Gastroesophageal sphincter (tissue), 4 donors: ENCODE data around the gene DACT1. TPM values are rescaled to one million over a fixed set of nuclear protein-coding genes. Genes with fewer than 3 reads are reported as not detected.

Experiments
- ATAC-seq: fragments of 150-250 bp; one replicate; pipeline ENCODE4 v1.9.1; 2016; ENCODE audit warnings: mild to moderate bottlenecking, moderate library complexity
- H3K27ac ChIP-seq, 4 donors: fragments of 200-600 bp; sonication (generic) in 3 of 4; 1 replicate in 3 of 4; 2 replicates in 1 of 4; pipeline ENCODE4 v1.5.1; 2016 to 2019
- H3K27me3 ChIP-seq: fragments of 200-600 bp; sonication (generic); one replicate; pipeline ENCODE4 v1.5.1; 2019
- H3K36me3 ChIP-seq, 2 donors: fragments of 200-600 bp; sonication (generic); one replicate each; pipeline ENCODE4 v1.5.1; 2019; ENCODE audit warnings: control low read depth in 1 of 2
- H3K4me1 ChIP-seq, 3 donors: fragments of 200-600 bp; sonication (generic); 1 replicate in 2 of 3; 2 replicates in 1 of 3; pipeline ENCODE4 v1.5.1; 2016 to 2019; ENCODE audit warnings: control low read depth in 2 of 3
- H3K4me3 ChIP-seq, 2 donors: fragments of 200-600 bp; sonication (generic); one replicate each; pipeline ENCODE4 v1.5.1; 2019; ENCODE audit warnings: mild to moderate bottlenecking in 1 of 2, moderate library complexity in 1 of 2
- H3K9me3 ChIP-seq, 3 donors: fragments of 200-600 bp; sonication (generic); one replicate each; pipeline ENCODE4 v1.5.1; 2017 to 2019; ENCODE audit warnings: control low read depth in 2 of 3
- CTCF ChIP-seq, 4 experiments: fragments of 200-600 bp in 2 of 4; fragments of 450-650 bp in 2 of 4; sonication (generic) in 1 of 4; IDR thresholded peaks; one replicate each; pipeline ENCODE4 v1.5.1; 2017 to 2019; ENCODE audit warnings: antibody characterized with exemption in 4 of 4, mild to moderate bottlenecking in 2 of 4, moderate library complexity in 2 of 4
- EP300 ChIP-seq: sonication (generic); formaldehyde crosslinking; IDR thresholded peaks from one replicate; pipeline ENCODE4 v1.6.1; 2017; ENCODE audit warnings: antibody characterized with exemption, mild to moderate bottlenecking
- POLR2A ChIP-seq, 2 donors: fragments of 450-650 bp; IDR thresholded peaks; one replicate each; pipeline ENCODE4 v1.6.1; 2017; ENCODE audit warnings: antibody characterized with exemption in 2 of 2, mild to moderate bottlenecking in 2 of 2, moderate library complexity in 1 of 2
- POLR2AphosphoS5 ChIP-seq: sonication (generic); formaldehyde crosslinking; IDR thresholded peaks from one replicate; pipeline ENCODE4 v1.6.1; 2017; ENCODE audit warnings: antibody characterized with exemption
- WGBS, 2 donors: methylation state at CpG; one replicate each; pipeline ENCODE4 v1.1.5; 2018; ENCODE audit warnings: low coverage in 1 of 2; 5-methylcytosine and 5-hydroxymethylcytosine counted together
- total RNA-seq, 4 donors: library from RNA; depleted of rRNA; stranded (reverse); fragments of >200 nt; gene quantifications; one replicate each; pipeline ENCODE4 v1.1.0, GENCODE V29; 2016

Gene DACT1
- total RNA-seq, 4 donors from 2014 or later: 3.9 to 17.5 (median 7.4) TPM

- H3K9me3 ChIP-seq: no peaks in the 10 kb centered on the region
- no peak for ATAC-seq
- no peaks in the 10 kb centered on the region for H3K4me1 ChIP-seq
- no peak overlapping the region for H3K4me3 ChIP-seq
- H3K36me3 ChIP-seq: no peaks in the 10 kb centered on the region
- no peaks in the 10 kb centered on the region for H3K27me3 ChIP-seq
- TF ChIP-seq EP300 (no peak), CTCF (IDR thresholded peaks at IDR 0.05) (no peak), POLR2A (IDR thresholded peaks at IDR 0.05) (no peak), POLR2AphosphoS5 (no peak)
- 87 to 97% methylated on average over 4 of the region's 4 CpGs for WGBS, 2 donors
- no peak overlapping the region for H3K27ac ChIP-seq
Measured at GRCh38 chr14:58677517-58677916, 39.8 kb downstream of the DACT1 start.

- Histone ChIP-seq H3K9me3 (no peaks in the 10 kb centered on the region), H3K27ac (no peak overlapping the region), H3K4me3 (no peak overlapping the region), H3K27me3 (no peaks in the 10 kb centered on the region), H3K36me3 (no peaks in the 10 kb centered on the region), H3K4me1 (no peaks in the 10 kb centered on the region)
- TF ChIP-seq POLR2AphosphoS5 (no peak), EP300 (no peak), CTCF (IDR thresholded peaks at IDR 0.05) (no peak), POLR2A (IDR thresholded peaks at IDR 0.05) (no peak)
- ATAC-seq: no peak
- WGBS, 2 donors: 100% methylated on average over 1 of the region's 1 CpG
Measured at GRCh38 chr14:58677996-58678395, 40.2 kb downstream of the DACT1 start.

GRCh38 chr14:58680698-58681097 lies 42.9 kb downstream of the DACT1 start:
- TF ChIP-seq CTCF (IDR thresholded peaks at IDR 0.05) (no peak), POLR2A (IDR thresholded peaks at IDR 0.05) (no peak), EP300 (no peak), POLR2AphosphoS5 (no peak)
- no peak for ATAC-seq
- Histone ChIP-seq H3K9me3 (no peaks in the 10 kb centered on the region), H3K27ac (no peak overlapping the region), H3K4me1 (no peaks in the 10 kb centered on the region), H3K36me3 (no peaks in the 10 kb centered on the region), H3K4me3 (no peak overlapping the region), H3K27me3 (no peaks in the 10 kb centered on the region)
- WGBS, 2 donors: 92 to 98% methylated on average over 3 to 4 of the region's 4 CpGs

GRCh38 chr14:58687232-58687795 lies 49.6 kb downstream of the DACT1 start:
- Histone ChIP-seq H3K9me3 (peaks cover 0 to 9% (median 0%) of the 10 kb centered on the region in 3 donors), H3K27ac (no peak overlapping the region), H3K4me1 (no peaks in the 10 kb centered on the region), H3K4me3 (no peak overlapping the region), H3K27me3 (no peaks in the 10 kb centered on the region), H3K36me3 (no peaks in the 10 kb centered on the region)
- ATAC-seq: no peak
- WGBS, 2 donors: 92 to 100% methylated on average over 4 to 5 of the region's 27 CpGs
- no peak for TF ChIP-seq CTCF (IDR thresholded peaks at IDR 0.05)
- no peak for TF ChIP-seq POLR2AphosphoS5
- no peak for TF ChIP-seq EP300
- no peak for TF ChIP-seq POLR2A (IDR thresholded peaks at IDR 0.05)

GRCh38 chr14:58690801-58691516 lies 53.2 kb downstream of the DACT1 start:
- no peak for TF ChIP-seq POLR2AphosphoS5
- no peak for TF ChIP-seq EP300
- no peak for TF ChIP-seq POLR2A (IDR thresholded peaks at IDR 0.05)
- TF ChIP-seq CTCF (IDR thresholded peaks at IDR 0.05): no peak
- H3K27me3 ChIP-seq: no peaks in the 10 kb centered on the region
- peaks cover 0 to 9% (median 0%) of the 10 kb centered on the region in 3 donors for H3K9me3 ChIP-seq
- no peak overlapping the region for H3K4me3 ChIP-seq
- no peaks in the 10 kb centered on the region for H3K4me1 ChIP-seq
- no peak for ATAC-seq
- no peaks in the 10 kb centered on the region for H3K36me3 ChIP-seq
- H3K27ac ChIP-seq: no peak overlapping the region
- 64 to 65% methylated on average over 8 to 14 of the region's 14 CpGs for WGBS, 2 donors
